GM13977 (cell line): Measurements from ENCODE around the gene VASH2.
"Not testable (repeated sequence)": the region's sequence is repeated elsewhere in the genome, so short reads cannot be mapped to it uniquely, and the experiment has no call there.

Source experiments
- DNase-seq: peaks from one replicate; pipeline ENCODE4 v3.0.0; 2012; ENCODE audit warnings: low spot score
- in situ Hi-C: fragments of 300-500 bp; cut with MboI; formaldehyde crosslinking; loops from one replicate; pipeline ENCODE4 v1.12.0; 2022; ENCODE audit warnings: low sequenced_read_pairs, low pct_unique_long_range_greater_than_20kb, mixed read lengths, inconsistent platforms; ENCODE audit not compliant: unreplicated experiment
- TF ChIP-seq, protein P1 (sequence below): IDR thresholded peaks from 2 replicates; pipeline ENCODE4 v1.5.1; 2012; ENCODE audit warnings: mild to moderate bottlenecking, control low read depth; ENCODE audit not compliant: insufficient read depth; ENCODE audit errors: extremely low read depth, missing control alignments

Gene VASH2

DNA sequence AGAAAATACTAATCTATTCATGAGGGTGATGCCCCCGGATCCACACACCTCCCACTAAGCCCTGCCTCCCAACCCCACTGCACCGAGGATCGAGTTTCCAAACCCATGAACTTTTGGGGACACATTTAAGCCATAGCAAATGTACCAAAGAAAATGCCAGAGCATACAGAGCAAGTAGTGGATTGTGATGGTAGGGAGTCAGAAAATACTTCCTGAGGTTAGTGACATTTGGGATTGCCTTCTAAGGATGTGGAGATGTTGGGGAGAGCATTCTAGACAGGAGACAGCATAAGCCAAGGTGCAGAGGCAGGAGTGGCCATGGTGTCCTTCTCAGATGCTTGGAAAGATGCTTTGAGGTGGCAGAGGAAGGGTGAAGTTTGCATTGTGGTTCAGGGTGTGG lies 33.1 kb downstream of the VASH2 start:
- no peak for DNase-seq
- TF ChIP-seq, protein P1, sequence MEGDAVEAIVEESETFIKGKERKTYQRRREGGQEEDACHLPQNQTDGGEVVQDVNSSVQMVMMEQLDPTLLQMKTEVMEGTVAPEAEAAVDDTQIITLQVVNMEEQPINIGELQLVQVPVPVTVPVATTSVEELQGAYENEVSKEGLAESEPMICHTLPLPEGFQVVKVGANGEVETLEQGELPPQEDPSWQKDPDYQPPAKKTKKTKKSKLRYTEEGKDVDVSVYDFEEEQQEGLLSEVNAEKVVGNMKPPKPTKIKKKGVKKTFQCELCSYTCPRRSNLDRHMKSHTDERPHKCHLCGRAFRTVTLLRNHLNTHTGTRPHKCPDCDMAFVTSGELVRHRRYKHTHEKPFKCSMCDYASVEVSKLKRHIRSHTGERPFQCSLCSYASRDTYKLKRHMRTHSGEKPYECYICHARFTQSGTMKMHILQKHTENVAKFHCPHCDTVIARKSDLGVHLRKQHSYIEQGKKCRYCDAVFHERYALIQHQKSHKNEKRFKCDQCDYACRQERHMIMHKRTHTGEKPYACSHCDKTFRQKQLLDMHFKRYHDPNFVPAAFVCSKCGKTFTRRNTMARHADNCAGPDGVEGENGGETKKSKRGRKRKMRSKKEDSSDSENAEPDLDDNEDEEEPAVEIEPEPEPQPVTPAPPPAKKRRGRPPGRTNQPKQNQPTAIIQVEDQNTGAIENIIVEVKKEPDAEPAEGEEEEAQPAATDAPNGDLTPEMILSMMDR = no peak
- in situ Hi-C loops = loop anchor here (10.0 to 25.0 kb wide), 3 partner anchors 169 to 521 kb away; no protein-coding TSS in a partner anchor

GRCh38 chr1:212984522-212985291 lies 34.4 kb downstream of the VASH2 start:
- in situ Hi-C loops = loop anchor here (10.0 to 25.0 kb wide), 3 partner anchors 170 to 522 kb away; no protein-coding TSS in a partner anchor
- no peak for DNase-seq
- TF ChIP-seq, protein P1 = no peak

- in situ Hi-C loops = loop anchor here (10.0 to 25.0 kb wide), 3 partner anchors 172 to 524 kb away; no protein-coding TSS in a partner anchor
- no peak for DNase-seq
Measured at GRCh38 chr1:212986551-212986950, 36.2 kb downstream of the VASH2 start.

DNA sequence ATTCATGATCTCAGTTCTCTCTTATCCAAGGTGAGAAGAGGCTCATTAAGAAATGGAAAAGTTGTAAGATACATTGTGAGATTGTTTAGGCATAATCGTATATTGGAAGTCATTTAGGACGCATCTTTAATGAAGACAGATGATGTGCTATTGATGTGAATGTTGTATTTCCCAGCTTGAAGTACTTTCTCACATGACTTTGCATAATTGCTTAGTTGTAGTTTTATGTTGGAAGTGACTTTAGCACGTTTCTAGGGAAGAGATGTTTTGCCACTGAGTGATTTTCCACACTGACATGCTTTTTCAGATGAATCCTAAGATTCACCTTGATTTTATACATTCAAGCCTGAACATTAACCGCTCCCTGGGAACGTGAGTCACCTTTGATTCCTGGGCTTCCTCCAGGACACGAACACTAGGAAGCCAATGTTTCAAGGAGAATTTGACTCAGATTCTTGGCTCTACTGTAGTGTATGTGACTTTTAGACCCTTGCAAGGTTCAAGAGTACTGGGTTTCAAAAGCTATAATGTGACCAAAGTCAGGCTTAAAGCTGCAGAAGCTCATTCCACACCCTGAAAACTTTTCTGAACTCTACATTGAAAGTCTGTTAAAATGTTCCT lies 37.5 kb downstream of the VASH2 start:
- DNase-seq = no peak
- TF ChIP-seq, protein P1 = no peak
- in situ Hi-C loops = loop anchor here (10.0 to 25.0 kb wide), 3 partner anchors 173 to 526 kb away; no protein-coding TSS in a partner anchor

More at GRCh38 chr1:212986551-212986950, 36.2 kb downstream of the VASH2 start:
- TF ChIP-seq, protein P1 = no peak

DNA sequence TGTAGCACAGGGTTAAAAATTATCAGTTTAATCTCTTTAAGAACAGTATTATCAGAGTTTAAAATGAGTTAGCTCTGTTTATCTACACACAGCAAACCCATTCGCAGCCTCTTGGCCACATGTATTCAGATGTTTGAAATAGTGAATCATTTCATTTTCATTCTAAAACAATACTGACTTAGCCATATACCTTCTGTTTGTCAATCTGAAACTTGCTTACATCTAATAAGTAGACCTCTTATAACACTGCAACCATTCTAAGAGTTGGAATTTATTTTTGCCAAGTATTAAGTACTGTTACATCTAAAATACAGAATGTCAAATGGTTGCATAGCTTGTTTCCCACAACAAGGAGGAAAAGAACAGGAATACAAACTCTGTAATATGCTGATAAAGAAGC lies 39.9 kb downstream of the VASH2 start:
- TF ChIP-seq, protein P1 = no peak
- DNase-seq = no peak
- in situ Hi-C loops = loop anchor here (10.0 to 25.0 kb wide), 3 partner anchors 65 to 528 kb away; no protein-coding TSS in a partner anchor

GRCh38 chr1:212993960-212994359 lies 43.6 kb downstream of the VASH2 start:
- in situ Hi-C loops = loop anchor here (10.0 to 25.0 kb wide), 3 partner anchors 69 to 532 kb away; no protein-coding TSS in a partner anchor
- DNase-seq = not testable (repeated sequence)
